GM12892 (cell line): ENCODE results near the gene PPP1R16B.

ENCODE experiments used
- POLR2A ChIP-seq: IDR thresholded peaks from 2 replicates; pipeline ENCODE4 v1.6.1; 2011; ENCODE audit warnings: low read depth, low read length, control low read depth
- POLR2AphosphoS5 ChIP-seq: IDR thresholded peaks from 2 replicates; pipeline ENCODE4 v1.6.1; 2011; ENCODE audit warnings: low read depth, low read length, control low read depth
- TAF1 ChIP-seq: IDR thresholded peaks from 2 replicates; pipeline ENCODE4 v1.6.1; 2011; ENCODE audit warnings: low read depth, mild to moderate bottlenecking, control low read depth, low read length, borderline replicate concordance

- no peak for TF ChIP-seq POLR2A
- TF ChIP-seq POLR2AphosphoS5: no peak
- no peak for TF ChIP-seq TAF1
These were observed 132.5 kb downstream of the PPP1R16B start for GRCh38 chr20:38937978-38938473.
